T-helper 1 cell treated with Interleukin-12 subunit alpha and Interleukin-12 subunit beta and Interleukin-4 antibody, amounts not matched to agents 30 ng/mL and 1 ng/mL, for 36 hours (primary cell): ENCODE results near the gene RUSC2. TPM values are rescaled to one million over a fixed set of nuclear protein-coding genes. Genes with fewer than 3 reads are reported as not detected.

Source experiments
- intact Hi-C: fragments of 100-400 bp; cut with micrococcal nuclease; formaldehyde crosslinking; loops from one replicate; pipeline ENCODE4 v1.15.1; 2024
- total RNA-seq: library from RNA; stranded (reverse); gene quantifications from 2 replicates; pipeline ENCODE4 v1.2.3, GENCODE V29; 2022

The RUSC2 gene
- total RNA-seq, 1 donor from 2014 or later, result 3.8 TPM

GRCh38 chr9:35493119-35493518, 3.2 kb downstream of the RUSC2 start:
- intact Hi-C loops, result loop anchor here (5.0 to 10.0 kb wide), 3 partner anchors 79 to 242 kb away; partner anchors contain the start of genes CCDC107, CREB3, RMRP and TLN1

- intact Hi-C loops, result loop anchor here (10.0 kb wide), 1 partner anchor 239 kb away; the partner anchor contains the start of genes CREB3 and TLN1
Measured at GRCh38 chr9:35495984-35496383, 6.1 kb downstream of the RUSC2 start.

- intact Hi-C loops, result loop anchor here (10.0 kb wide), 1 partner anchor 237 kb away; the partner anchor contains the start of genes CREB3 and TLN1
Measured at GRCh38 chr9:35498245-35498644, 8.3 kb downstream of the RUSC2 start.

GRCh38 chr9:35499029-35499700, 9.3 kb downstream of the RUSC2 start:
- intact Hi-C loops, result loop anchor here (10.0 kb wide), 1 partner anchor 236 kb away; the partner anchor contains the start of genes CREB3 and TLN1

- intact Hi-C loops, result loop anchor here (10.0 kb wide), 1 partner anchor 235 kb away; the partner anchor contains the start of genes CREB3 and TLN1
Measured at GRCh38 chr9:35499701-35500030, 9.8 kb downstream of the RUSC2 start.

- intact Hi-C loops, result no loop called here
Measured at GRCh38 chr9:35500130-35500748, 10.3 kb downstream of the RUSC2 start.

GRCh38 chr9:35501946-35502345, 12.0 kb downstream of the RUSC2 start:
- intact Hi-C loops, result no loop called here

- intact Hi-C loops, result no loop called here
Measured at GRCh38 chr9:35506359-35506758, 16.4 kb downstream of the RUSC2 start.

- intact Hi-C loops, result no loop called here
Measured at GRCh38 chr9:35508069-35508468, 18.2 kb downstream of the RUSC2 start.

GRCh38 chr9:35510383-35510753, 20.5 kb downstream of the RUSC2 start:
- intact Hi-C loops, result no loop called here

GRCh38 chr9:35510754-35511428, 21.0 kb downstream of the RUSC2 start:
- intact Hi-C loops, result no loop called here

- intact Hi-C loops, result no loop called here
Measured at GRCh38 chr9:35511453-35511852, 21.5 kb downstream of the RUSC2 start.

- intact Hi-C loops, result no loop called here
Measured at GRCh38 chr9:35515766-35516165, 25.9 kb downstream of the RUSC2 start.

GRCh38 chr9:35516479-35516878, 26.6 kb downstream of the RUSC2 start:
- intact Hi-C loops, result no loop called here

GRCh38 chr9:35517131-35517530, 27.2 kb downstream of the RUSC2 start:
- intact Hi-C loops, result no loop called here

GRCh38 chr9:35517552-35518224, 27.8 kb downstream of the RUSC2 start:
- intact Hi-C loops, result no loop called here

GRCh38 chr9:35518225-35518821, 28.4 kb downstream of the RUSC2 start:
- intact Hi-C loops, result no loop called here

- intact Hi-C loops, result no loop called here
Measured at GRCh38 chr9:35518981-35519679, 29.2 kb downstream of the RUSC2 start.

- intact Hi-C loops, result no loop called here
Measured at GRCh38 chr9:35519692-35520363, 29.9 kb downstream of the RUSC2 start.

GRCh38 chr9:35520364-35520710, 30.4 kb downstream of the RUSC2 start:
- intact Hi-C loops, result no loop called here
